Retinal pigment epithelial cell (primary cell): ENCODE measurements around the gene KATNBL1.

ENCODE experiments used
- DNase-seq: peaks from one replicate; pipeline ENCODE4 v3.0.0-alpha.2; 2010; ENCODE audit warnings: low read depth
- H3K4me3 ChIP-seq: 2 replicates; pipeline ENCODE4 v1.5.1; 2011; ENCODE audit warnings: mild to moderate bottlenecking, low read length, control low read depth, moderate library complexity
- TF ChIP-seq, protein P1 (sequence below): conservative IDR thresholded peaks from 2 replicates; pipeline ENCODE4 v1.5.1; 2011; ENCODE audit warnings: low read depth, low read length, control low read depth, inconsistent platforms

KATNBL1 gene

GRCh38 chr15:34116620-34117019, 93.3 kb downstream of the KATNBL1 start:
- no peak for DNase-seq
- no peak overlapping the region for H3K4me3 ChIP-seq
- TF ChIP-seq, protein P1, sequence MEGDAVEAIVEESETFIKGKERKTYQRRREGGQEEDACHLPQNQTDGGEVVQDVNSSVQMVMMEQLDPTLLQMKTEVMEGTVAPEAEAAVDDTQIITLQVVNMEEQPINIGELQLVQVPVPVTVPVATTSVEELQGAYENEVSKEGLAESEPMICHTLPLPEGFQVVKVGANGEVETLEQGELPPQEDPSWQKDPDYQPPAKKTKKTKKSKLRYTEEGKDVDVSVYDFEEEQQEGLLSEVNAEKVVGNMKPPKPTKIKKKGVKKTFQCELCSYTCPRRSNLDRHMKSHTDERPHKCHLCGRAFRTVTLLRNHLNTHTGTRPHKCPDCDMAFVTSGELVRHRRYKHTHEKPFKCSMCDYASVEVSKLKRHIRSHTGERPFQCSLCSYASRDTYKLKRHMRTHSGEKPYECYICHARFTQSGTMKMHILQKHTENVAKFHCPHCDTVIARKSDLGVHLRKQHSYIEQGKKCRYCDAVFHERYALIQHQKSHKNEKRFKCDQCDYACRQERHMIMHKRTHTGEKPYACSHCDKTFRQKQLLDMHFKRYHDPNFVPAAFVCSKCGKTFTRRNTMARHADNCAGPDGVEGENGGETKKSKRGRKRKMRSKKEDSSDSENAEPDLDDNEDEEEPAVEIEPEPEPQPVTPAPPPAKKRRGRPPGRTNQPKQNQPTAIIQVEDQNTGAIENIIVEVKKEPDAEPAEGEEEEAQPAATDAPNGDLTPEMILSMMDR = no peak

GRCh38 chr15:34114739-34115138, 95.2 kb downstream of the KATNBL1 start:
- H3K4me3 ChIP-seq = no peak overlapping the region
- DNase-seq = no peak
- TF ChIP-seq, protein P1 = no peak

DNA sequence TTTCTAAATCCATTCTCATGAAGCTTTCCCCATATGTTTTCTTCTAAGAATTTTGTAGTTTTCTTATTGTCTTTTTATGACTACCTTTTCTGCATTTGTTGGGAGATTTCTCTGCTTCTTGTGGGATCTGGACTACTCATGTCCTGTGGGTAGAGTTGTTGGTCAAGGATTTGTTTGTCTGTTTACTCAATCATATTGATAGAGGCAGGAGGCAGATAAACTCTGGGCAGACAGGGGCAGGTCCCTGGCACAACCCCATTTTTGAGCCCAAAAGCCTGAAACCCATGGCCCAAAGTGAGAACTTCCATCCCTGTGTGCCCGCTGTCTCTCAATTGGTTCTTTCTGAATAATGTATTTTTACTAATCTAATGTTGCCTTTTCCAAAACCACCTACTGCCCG, 95.7 kb downstream of the KATNBL1 start:
- DNase-seq = no peak
- H3K4me3 ChIP-seq = no peak overlapping the region
- TF ChIP-seq, protein P1 = no peak

DNA sequence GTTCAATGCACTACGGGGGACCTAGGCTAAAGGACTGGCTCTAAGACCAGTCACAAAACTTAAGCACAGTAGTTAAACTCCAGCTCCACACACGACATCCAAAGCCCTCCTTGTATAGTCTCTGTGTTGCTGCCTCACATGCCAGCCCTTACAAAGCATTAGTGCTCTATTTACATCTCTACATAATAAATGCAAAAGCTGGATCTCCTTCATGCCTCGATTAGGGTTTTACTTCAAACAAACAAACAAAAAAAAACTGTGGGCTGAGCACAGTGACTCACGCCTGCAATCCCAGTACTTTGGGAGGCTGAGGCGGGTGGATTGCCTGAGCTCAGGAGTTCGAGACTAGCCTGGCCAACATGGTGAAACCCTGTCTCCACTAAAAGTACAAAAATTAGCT, 98.4 kb downstream of the KATNBL1 start:
- DNase-seq = no peak
- TF ChIP-seq, protein P1 = no peak
- no peak overlapping the region for H3K4me3 ChIP-seq

DNA sequence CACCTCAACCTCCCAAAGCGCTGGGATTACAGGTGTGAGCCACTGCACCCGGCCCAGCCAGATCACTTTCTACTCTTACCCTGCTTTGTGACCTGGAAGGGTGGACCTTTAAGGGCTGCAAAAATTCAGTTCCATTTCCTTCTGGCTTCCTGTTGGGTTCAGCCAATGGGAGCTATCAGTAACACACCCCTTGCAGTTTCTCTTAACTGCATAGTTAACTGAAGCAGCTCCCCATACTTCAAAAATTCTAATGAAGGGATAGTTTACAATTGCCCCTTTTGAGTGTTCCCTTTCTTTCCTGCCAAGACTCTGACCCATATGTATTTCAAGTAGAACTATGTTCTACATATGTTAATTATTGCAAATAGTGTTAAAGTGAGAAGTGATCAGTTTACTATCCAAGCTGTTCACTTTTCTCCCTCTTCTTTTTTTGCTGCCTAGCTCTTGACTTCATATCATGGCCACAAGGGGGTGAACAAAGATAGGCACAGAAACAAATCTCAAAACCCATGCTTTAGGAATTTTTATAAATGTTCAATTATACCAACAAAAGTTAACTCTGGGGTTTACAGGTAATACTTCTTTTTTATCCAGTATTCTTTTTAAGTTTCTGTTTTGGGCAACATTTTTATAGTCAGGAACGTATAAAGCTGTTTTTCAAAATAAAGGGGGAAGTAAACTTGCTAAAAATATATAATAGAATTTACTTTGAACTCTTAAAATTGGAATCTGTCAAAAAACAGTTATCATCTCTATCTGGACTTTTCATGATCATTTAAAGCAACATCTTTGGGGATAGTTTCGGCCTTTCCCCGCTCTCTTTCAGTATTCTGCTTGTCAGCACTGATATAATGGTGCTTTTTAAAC, 99.9 kb downstream of the KATNBL1 start:
- TF ChIP-seq, protein P1 = peak; percentile 79
- no peak overlapping the region for H3K4me3 ChIP-seq
- no peak for DNase-seq

- H3K4me3 ChIP-seq = no peak overlapping the region
- TF ChIP-seq, protein P1 = no peak
- no peak for DNase-seq
Measured at GRCh38 chr15:34107315-34107714, 102.6 kb downstream of the KATNBL1 start.

DNA sequence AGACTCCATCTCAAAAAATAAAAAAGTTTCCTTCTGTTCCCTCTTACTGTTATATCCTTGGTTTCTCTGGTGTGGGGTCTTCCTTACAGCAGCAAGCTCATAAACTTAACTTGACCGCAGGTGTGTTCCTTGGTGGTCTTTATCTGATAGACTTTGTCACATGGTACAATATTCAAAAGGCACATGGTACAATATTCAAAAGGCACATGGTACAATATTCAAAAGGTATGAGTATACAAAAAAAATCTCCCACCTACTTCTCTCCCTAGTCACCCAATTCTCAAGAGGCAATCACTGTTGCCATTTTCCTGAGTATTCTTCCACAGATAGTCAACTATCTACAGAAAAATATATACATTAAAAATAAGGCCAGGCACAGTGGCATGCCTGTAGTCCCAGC, 103.5 kb downstream of the KATNBL1 start:
- no peak for DNase-seq
- TF ChIP-seq, protein P1 = no peak
- no peak overlapping the region for H3K4me3 ChIP-seq
